ENCODE results near the gene PDE11A.

PDE11A gene

DNA sequence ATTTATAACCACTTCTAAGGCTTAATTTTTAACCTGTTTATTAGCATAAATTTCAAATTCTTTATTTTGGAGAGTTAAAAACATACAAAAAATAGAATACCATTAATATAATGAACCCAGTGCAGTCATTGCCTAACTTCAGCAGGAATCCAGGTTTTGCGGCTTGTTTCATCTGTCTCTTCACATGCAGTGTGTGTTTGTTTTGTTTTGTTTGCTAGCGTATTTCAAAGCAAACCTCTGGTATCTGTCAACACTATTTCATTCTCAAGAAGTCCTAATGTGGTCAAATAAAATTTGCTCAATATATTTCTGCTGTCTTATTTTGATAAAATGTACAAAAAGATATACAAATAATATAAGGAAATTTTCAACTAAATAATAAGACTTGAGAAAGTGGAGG lies 351.5 kb downstream of the PDE11A start:
- no peak for DNase-seq

DNA sequence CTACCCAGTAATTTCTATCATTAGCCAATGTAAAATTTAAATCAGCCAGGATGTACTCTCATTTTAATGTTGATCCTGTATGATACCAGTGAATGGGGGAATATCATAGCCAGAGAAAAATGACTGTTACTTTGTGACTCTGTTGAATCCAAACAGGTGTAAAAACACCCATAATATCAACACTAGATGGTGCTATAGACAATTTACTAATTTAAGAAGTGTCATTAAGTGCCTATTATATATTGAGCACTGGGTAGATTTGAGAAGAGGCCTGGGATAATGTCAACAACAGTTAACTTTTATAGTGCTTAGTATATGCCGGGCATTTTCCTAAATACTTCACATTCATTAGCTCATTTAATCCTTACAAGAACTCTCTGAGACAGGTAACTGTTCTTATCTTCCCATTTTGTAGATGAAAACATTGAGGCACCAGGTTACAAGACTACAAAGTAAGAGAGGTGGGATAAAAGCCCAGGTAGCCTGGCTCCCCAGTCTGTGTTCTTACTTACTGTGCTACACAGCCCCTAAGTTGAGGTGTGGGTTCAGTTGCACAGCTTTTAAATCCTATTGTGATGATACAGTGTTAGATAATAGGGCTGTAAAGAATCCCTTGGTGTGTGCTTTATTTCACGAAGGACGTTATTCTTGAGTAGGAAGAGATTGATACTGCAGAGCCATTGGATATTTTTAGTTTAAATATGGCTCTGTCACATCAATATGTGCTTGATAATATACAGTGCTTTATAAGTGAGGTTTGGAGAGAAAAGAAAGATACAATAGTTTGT lies 354.6 kb downstream of the PDE11A start:
- no peak for DNase-seq

DNA sequence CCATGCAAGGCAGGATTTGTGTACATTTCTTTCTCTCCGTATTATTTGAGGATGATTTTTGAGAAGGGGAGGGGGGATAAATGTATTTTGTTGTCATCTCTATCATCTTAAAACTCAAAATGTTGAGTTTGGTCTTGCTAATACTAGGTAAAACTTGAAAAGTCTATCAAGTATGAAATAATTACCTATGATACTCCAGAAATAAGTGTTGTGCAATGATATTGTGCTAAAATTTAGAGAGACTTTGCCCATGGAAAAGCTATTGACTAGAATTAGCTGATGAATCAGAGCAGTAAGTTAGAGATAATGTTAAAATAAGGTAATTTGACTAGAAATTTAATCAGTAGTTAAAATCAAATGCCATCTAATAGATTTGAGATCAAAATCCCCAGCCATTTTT lies 356.1 kb downstream of the PDE11A start:
- no peak for DNase-seq

DNA sequence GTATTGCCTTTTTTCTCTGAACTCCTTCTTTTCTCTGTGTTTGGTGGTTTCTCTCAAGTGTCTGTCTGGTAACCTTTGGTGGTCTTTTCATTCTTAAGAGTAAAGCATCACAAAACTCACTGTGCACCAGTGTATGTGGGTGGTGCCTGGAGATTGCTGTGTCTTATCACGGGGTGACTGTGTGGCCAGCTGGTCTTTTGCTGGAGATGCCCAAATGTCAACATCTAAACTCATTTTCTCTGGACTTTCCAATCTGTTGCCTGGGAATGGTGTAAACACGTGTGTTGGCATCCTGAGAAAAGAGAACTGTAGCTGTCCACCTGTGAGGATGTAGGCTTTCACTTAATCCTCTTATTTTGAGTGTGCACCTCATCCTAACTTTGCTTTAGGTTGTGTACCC lies 356.8 kb downstream of the PDE11A start:
- DNase-seq, result no peak

DNA sequence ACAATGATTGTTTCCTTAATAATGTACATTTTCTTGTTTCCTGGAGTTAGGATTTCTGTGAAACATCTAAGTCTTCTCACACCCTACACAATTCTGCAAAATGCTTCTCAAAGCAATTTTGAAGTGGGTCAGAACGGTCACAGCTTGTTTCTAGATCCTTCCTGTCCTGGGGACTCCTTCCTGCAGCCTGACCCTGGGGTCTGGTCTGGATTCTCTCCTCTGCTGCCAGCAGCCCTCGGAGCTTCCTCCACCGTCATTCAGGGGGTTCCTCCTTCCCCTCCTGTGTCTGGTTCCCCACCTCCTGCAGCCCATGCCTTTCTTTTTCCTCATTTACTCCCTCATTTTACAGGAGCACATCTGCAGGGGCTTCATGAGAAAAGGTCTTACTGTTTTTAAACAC lies 357.9 kb downstream of the PDE11A start:
- DNase-seq, result no peak

DNA sequence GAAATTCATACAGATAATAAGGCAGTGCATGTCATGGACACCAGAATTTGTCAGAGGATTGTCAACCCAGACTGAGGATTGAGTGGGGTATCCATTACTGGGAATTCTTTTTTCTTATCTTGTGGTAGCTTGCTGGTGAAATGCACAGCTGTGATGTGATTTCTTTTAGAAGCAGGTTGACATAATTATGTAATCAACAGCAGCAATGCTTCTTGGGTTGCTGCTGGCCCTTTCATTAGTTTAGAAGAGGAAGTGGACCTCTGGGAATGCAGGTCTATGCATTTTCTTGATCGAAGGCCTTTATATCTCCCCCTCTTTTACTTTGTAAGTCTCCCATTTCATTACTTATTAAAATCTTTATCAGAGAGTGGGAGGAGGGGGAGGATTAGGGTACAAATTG lies 360.1 kb downstream of the PDE11A start:
- DNase-seq, result no peak

DNA sequence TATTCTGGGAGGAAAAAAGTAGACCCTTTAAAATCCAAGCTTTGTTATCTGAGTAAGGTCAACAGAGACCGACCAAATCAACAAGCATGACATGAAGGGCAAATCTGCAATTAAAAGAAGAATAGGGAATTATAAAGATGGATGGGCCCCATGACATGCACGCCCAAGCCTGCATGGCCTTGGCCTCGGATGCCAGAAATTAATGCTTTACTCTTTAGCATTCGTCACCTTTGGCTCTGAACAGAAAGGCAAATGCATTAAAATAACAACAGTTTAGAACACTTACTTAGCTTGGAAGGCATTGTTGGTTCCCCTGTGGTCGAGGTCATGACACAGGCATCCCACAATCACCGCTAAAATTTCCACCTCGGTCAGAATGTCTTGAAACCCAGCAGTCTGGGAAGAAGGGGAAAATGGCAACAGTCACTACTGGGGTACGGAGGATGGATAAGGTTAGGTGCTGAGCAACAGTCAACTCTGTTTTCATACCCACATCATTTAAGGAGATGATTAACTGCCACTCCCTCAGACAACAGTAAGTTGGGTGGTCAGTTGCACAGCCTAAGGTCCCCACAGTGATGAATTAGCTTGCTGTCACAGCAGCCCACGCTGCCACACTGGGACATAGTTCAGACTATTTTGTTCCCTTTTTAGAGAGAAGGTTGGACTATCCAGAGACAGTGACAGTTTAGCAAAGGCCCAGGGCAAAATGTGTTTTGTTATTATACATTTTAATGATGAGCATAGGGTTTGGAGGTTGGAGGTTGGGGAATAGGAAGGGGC lies 360.9 kb downstream of the PDE11A start:
- DNase-seq, result no peak

DNA sequence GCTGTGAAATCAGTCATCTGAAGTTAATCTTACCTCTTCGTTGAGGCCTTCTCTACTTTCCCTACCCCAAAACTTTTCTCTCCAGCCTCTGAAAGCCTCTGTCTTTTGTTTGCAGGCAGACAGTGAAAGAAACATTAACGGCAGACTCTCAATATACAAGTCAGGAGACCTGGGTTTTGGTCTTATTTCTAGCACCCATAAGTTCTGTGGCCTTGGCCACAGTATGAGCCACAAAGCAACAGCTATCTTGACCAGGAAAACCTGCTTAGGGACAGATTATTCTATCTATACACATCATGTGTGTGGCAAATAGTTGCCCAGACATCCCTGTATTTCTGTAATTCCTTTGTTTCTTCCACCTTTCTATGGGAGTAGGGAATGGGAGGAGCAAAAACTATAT lies 361.7 kb downstream of the PDE11A start:
- DNase-seq, result no peak

DNA sequence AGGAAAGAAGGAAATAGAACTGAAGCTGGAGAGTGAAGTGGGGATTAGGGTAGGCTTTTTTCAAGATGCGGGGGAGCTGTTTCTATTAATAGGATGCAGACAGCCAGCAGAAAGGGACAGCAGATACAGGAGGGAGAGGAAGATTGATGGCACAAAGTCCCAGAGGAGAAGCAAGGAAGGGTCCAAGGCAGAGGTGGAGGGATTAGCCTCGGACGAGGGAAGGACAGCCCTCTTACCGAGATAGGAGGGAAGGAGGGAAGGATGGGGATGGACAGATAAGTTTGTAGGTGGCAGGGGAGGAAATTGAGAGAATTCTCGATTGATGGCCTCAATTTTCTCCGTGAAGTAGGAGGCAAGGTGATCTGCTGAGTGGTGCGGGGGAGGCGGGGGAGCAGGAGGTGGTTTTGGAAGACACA lies 362.6 kb downstream of the PDE11A start:
- no peak for DNase-seq

DNA sequence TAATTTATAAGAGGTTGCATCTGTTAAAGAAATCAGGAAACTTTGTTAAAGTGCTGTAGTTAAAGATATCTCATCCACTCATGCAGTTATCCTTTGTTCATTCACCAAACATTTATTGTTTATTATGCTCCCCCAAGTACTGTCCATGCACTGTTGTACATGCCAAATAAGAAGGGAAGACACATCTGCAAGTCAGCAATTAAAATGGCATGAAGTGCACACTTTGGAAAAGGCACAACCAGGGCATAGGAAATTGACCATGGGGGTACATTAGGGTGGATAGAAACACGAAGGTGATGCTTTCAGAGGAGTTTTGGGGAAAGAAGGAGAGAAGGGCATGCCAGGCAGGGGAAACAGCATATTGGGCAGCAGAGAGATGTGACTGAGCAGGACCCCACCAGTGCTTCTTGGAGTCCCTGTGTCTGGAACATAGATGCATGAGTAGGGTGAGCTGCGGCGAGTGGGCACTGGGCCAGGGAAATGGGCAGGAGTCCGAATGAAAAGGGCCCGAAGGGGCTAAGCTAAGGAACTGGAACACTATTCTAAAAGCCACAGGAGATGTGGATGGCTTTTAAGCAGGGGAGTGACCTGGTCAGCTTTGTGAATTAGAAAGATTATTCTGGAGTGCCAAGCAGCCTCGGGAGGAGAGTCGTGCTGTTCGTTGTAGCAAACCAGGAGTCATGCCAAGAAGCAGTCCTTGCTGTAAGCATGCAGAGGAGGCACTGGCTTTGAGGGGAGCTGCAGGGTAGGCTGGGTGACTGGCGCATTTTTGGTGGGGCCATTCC lies 363.7 kb downstream of the PDE11A start:
- DNase-seq, result no peak

DNA sequence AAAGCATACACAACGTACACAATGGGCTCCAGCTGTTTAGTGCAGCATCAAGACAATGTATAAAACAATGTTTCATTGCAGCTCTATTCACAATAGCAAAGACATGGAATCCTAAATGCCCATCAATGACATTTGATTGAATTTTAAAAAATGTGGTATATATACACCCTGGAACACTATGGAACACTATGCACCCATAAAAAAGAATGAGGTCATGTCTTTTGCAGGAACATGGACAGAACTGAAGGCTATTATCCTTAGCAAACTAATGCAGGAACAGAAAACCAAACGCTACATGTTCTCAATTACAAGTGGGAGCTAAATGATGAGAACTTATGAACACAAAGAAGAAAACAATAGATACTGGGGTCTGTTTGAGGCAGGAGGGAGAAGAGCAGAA lies 364.5 kb downstream of the PDE11A start:
- no peak for DNase-seq

DNA sequence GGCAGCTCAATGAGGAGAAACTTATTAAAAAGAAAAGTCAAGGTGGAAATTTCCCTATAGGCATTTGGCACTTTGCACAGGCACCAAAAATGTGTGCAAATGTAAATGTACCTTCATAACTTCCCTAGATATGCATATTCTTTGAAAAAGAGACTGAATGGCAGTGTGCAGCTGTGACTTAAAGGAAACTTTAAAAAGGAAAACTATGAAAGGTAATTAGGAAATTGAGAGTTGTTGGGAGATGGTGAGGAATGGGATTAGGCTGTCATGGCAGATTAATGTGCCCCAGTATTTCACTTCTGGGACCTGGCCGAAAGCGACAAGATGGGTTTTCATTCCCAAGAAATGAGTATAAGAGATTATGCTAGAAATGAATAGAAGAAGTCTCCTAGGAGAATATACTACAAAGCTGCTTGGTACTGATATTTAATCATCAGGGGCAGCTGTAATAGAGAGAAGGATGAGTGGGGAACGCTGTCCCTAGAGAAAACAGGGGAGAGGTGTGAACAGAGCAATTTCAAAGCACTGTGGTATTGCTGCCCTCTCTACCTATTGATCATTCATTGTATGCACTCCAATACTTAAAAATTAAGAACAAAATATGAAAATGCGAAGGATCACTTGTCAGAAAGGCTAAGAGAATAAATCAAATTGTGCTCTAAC lies 366.9 kb downstream of the PDE11A start:
- no peak for DNase-seq

DNA sequence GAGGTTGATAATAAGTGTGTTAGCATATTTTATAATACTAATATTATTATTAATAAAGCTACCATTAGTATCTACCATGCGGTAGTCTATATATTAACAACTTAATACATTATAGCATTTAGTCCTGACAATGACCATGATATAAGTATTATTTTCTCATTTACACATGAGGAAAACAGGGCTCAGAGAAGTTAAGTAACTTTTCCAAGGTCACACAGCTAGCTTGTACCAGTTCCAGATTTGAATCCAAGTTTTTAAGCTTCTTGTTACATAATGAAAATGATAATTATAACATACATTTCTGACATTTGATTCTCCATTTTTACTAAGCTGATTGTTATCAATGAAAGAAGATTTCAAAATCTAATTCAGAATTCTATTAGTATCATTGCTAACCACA lies 369.4 kb downstream of the PDE11A start:
- no peak for DNase-seq

DNA sequence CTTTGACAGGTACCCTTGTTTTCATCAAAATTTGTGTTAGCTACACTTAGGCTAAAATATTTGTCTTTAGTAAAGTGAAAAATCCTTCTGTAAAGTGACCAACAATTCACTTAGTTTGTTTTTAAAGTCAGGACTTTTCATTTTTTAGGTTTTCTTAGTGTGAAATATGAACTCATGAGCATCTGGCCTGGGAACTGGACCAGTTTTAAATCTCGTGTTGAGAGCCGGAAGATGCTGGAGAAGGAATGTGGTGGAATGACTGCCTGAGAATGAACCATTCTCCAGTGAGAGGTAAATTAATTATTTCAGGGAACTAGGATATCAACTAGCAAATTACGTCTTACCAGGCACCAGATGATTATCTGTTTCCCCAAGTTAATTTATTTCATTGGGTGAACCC lies 374.3 kb downstream of the PDE11A start:
- DNase-seq, result no peak

DNA sequence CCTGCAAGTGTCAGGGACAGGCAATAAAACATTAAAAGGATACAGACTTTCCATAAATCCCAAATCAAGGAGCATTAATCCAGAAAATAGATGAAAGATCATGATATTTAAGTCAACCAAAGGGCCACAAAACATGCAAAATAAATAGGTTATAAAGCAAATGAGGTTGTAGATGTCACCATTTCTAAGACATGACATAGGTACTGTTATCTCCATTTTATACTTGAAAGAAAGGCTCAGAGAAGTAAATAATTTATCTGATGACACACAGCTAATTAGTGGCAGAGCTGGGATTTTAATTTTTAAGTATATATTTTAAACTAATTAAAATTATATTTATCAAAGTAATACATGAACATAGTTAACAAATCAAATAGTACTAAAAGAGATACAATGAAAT lies 378.2 kb downstream of the PDE11A start:
- no peak for DNase-seq

DNA sequence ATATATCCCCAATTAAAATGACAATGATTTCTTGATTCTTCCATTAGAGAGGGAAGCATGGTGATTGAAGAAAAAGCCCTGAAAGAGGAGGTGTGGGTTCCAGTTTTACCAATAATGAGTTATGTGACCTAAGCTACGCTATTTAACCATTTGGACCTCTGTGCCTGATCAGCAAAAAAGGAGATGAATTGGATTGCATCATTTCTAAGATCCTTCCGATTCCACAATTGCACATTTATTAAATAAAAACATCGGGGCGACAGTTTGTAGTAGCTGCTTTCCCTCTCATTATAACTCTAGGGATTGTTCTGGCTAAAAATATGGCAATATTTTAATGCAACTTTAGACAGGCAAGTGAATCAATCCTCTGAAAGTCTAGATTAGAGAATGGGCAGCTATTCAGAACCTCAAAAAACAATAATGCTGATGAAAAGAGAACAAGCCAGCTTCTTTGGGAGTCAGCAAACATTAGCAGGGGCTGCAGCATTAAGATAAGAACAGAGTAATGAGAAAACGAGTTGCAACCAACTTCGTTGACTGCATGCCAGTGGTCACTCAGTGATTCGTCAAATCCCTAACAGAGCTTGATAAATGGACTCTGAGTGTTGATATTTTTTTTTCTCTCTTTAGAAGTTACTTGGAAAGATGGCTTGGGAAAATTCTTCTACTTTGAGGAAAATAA lies 378.8 kb downstream of the PDE11A start:
- no peak for DNase-seq

DNA sequence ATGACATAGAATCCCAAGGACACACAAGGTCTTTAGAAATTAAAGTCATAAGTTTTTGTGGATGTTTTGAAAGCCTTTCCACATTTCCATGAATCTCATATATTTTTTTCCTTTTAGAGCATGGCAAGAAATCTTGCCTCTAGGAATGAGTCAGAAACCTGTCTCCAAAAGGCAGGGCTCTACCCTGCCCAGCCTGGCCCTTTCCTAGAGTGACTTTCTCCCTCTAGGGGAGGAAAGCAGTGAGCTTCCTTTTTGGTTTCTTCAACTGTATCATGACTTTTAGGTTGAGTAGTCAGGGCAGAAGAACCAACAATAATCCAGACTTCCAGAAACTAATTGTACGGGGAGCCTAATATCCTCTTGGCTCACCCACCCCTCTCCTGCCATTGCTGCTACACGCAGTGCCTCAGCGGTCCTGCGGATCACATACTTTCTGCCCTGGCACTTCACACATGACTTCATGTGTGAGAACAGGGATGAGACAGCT lies 379.8 kb downstream of the PDE11A start:
- DNase-seq, result no peak

DNA sequence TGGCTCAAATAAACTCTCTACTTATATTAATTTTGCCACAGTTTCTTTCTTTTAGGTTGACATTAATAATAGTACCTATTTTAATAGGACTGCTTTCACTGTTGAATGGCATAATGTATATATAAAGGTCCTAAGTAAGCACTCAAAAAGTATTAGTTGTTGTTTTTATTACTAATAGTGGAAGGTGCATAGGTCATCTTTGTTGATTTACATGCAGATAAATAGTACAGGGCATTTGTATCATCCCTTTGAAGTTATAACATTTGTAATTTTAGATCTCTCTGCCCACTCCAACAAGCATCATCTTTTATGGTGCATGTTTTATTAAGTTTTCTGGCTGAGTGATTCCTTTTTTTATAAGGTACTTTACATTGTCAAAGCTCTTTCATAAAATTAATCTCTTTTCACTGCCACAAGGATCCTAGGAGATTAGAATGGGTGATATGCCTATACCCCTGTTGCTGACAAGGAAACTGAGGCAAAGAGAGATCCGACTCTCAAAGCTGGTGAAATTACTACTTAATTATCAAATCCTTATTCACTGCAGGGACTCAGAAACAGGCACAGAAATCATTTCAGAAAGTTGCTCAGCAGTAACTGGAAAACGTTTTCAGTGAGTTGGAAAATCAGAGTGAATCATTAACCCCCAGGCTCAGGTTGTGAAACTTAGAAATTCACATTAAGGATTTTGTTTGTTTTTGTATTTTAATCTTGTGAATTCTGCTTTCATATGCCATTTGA lies 380.4 kb downstream of the PDE11A start:
- no peak for DNase-seq

DNA sequence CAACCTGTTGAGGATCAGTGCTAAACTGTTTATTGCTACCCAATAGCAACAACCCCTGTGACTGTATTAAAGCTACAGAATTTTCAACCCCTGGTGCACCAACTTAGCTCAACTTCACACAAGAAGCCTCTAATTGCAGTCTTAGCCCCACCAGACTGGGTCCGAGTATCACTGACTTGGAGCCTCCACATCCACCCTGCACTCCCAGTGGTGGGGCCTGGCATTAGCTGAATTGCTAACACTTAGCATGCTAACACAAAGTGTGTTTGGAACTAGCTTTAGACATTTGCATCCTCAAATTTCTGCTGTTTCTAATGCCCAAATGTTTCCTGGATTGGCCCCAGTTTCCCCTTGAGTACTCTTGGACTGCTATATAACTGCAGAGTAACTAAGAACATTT lies 381.4 kb downstream of the PDE11A start:
- no peak for DNase-seq

DNA sequence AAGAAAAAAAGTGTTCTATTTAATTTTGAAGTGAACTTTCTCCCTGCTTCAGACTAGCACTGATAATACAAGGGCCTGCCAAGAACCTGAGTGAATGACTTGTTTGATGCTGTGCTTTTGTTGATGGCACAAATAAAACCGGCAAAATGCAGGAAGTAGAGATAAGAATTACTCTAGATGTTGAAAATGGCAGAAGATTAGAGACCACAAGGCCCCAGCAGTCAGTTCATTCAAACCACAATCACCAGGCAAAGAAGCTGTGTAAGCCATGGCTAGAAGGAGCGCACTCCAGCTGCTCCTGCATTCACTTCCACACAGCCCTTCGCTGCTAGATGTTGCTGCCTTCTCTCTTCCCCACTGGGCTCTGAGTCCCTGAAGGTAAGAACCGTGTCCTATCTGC lies 383.0 kb downstream of the PDE11A start:
- DNase-seq, result no peak

DNA sequence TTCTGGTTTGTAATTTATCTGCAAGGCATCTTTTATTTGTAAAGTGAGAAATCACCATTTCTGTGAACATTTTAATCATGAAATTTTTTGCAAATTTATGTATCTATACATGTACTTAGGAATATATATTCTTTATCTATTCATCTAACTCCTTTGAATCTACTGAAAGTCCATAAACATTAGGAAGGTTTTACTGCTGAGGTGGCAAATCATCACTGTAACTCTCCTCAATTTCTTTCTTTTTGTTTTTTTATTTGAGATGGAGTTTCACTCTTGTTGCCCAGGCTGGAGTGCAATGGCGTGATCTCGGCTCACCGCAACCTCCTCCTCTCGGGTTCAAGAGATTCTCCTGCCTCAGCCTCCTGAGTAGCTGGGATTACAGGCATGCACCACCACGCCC lies 383.7 kb downstream of the PDE11A start:
- no peak for DNase-seq

DNA sequence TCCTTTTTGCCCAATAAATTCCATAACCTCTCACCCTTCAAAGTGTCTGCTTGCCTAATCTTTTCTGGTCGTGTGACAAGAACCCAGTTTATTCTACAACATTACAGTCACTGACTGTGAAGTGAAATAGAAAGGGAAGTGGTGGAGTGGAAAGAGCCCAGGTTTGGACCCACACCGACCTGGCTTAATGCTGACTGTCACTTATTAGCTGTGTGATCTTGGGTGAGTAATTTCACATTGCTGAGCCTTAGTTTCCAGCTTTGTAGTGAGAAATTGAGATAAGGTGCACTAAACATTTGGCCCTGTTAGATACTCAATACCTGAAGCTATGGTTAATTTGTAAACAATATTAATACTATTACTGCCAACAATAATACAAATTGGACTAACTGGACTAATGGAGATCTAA lies 388.9 kb downstream of the PDE11A start:
- no peak for DNase-seq
